H9 (cell line): ENCODE results near the gene RBM45. TPM values are rescaled to one million over a fixed set of nuclear protein-coding genes. Genes with fewer than 3 reads are reported as not detected.
"Not testable (repeated sequence)": the region's sequence is repeated elsewhere in the genome, so short reads cannot be mapped to it uniquely, and the experiment has no call there.

ENCODE experiments used
- DNase-seq: peaks from one replicate; pipeline ENCODE4 v3.0.0-alpha.2; 2017
- H2AFZ ChIP-seq: one replicate; pipeline ENCODE4 v1.6.1; 2013; ENCODE audit warnings: mild to moderate bottlenecking, low read length, control low read depth, moderate library complexity
- H2AK5ac ChIP-seq: 2 replicates; pipeline ENCODE4 v1.6.1; 2013; ENCODE audit warnings: low read length, control low read depth, mixed read lengths; ENCODE audit not compliant: insufficient read length
- H2BK120ac ChIP-seq: one replicate; pipeline ENCODE4 v1.6.1; 2013; ENCODE audit warnings: low read depth, mild to moderate bottlenecking, low read length, control low read depth, inconsistent platforms; ENCODE audit not compliant: poor library complexity, severe bottlenecking
- H2BK12ac ChIP-seq: 2 replicates; pipeline ENCODE4 v1.6.1; 2013; ENCODE audit warnings: low read length, control low read depth, mixed read lengths, low read depth; ENCODE audit not compliant: insufficient read length
- H2BK15ac ChIP-seq: 2 replicates; pipeline ENCODE4 v1.6.1; 2013; ENCODE audit warnings: low read depth, low read length, control low read depth
- H2BK20ac ChIP-seq: one replicate; pipeline ENCODE4 v1.6.1; 2013; ENCODE audit warnings: low read depth, mild to moderate bottlenecking, low read length, control low read depth, inconsistent platforms; ENCODE audit not compliant: poor library complexity, severe bottlenecking
- H2BK5ac ChIP-seq: 2 replicates; pipeline ENCODE4 v1.6.1; 2013; ENCODE audit warnings: low read length, control low read depth, mixed read lengths; ENCODE audit not compliant: insufficient read length
- H3K14ac ChIP-seq: 2 replicates; pipeline ENCODE4 v1.6.1; 2013; ENCODE audit warnings: low read length, control low read depth; ENCODE audit not compliant: insufficient read depth
- H3K18ac ChIP-seq: 2 replicates; pipeline ENCODE4 v1.6.1; 2013; ENCODE audit warnings: low read depth, mild to moderate bottlenecking, mixed read lengths, low read length, control low read depth; ENCODE audit not compliant: insufficient read length
- H3K23ac ChIP-seq: 2 replicates; pipeline ENCODE4 v1.6.1; 2013; ENCODE audit warnings: low read length, control low read depth, mixed read lengths, low read depth; ENCODE audit not compliant: insufficient read length
- H3K23me2 ChIP-seq: 2 replicates; pipeline ENCODE4 v1.6.1; 2013; ENCODE audit warnings: low read depth, mild to moderate bottlenecking, mixed read lengths, low read length, control low read depth; ENCODE audit not compliant: insufficient read length, poor library complexity, severe bottlenecking
- H3K27ac ChIP-seq: 2 replicates; pipeline ENCODE4 v1.5.1; 2013; ENCODE audit warnings: low read length, control low read depth, mixed read lengths, low read depth; ENCODE audit not compliant: insufficient read length
- H3K27me3 ChIP-seq: 2 replicates; pipeline ENCODE4 v1.6.1; 2013; ENCODE audit warnings: low read length, control low read depth, inconsistent platforms; ENCODE audit not compliant: insufficient read depth
- H3K4ac ChIP-seq: 2 replicates; pipeline ENCODE4 v1.6.1; 2013; ENCODE audit warnings: low read depth, mild to moderate bottlenecking, control low read depth, inconsistent platforms, low read length, moderate library complexity
- H3K4me1 ChIP-seq: 2 replicates; pipeline ENCODE4 v1.6.1; 2013; ENCODE audit warnings: low read length, control low read depth, inconsistent platforms; ENCODE audit not compliant: insufficient read depth
- H3K4me2 ChIP-seq: 2 replicates; pipeline ENCODE4 v1.6.1; 2013; ENCODE audit warnings: low read length, control low read depth, mixed read lengths; ENCODE audit not compliant: insufficient read length, insufficient read depth
- H3K56ac ChIP-seq: 2 replicates; pipeline ENCODE4 v1.6.1; 2013; ENCODE audit warnings: low read depth, mild to moderate bottlenecking, mixed read lengths, low read length, control low read depth; ENCODE audit not compliant: insufficient read length
- H3K79me1 ChIP-seq: 2 replicates; pipeline ENCODE4 v1.6.1; 2013; ENCODE audit warnings: low read depth, mild to moderate bottlenecking, moderate library complexity, low read length, control low read depth, inconsistent platforms; ENCODE audit not compliant: insufficient read depth, poor library complexity, severe bottlenecking
- H3K79me2 ChIP-seq: 2 replicates; pipeline ENCODE4 v1.6.1; 2013; ENCODE audit warnings: low read length, control low read depth, inconsistent platforms; ENCODE audit not compliant: insufficient read depth
- H3K9ac ChIP-seq: 2 replicates; pipeline ENCODE4 v1.6.1; 2013; ENCODE audit warnings: low read length, control low read depth, mixed read lengths; ENCODE audit not compliant: insufficient read length; ENCODE audit errors: extremely low read depth
- H3K9me3 ChIP-seq: one replicate; pipeline ENCODE4 v1.6.1; 2013; ENCODE audit warnings: low read depth, low read length, inconsistent platforms; ENCODE audit not compliant: control insufficient read depth
- H3T11ph ChIP-seq: one replicate; pipeline ENCODE4 v1.6.1; 2013; ENCODE audit warnings: mild to moderate bottlenecking, low read length, control low read depth, inconsistent platforms
- H4K20me1 ChIP-seq: one replicate; pipeline ENCODE4 v1.6.1; 2013; ENCODE audit not compliant: control insufficient read depth, insufficient read length, insufficient read depth
- H4K5ac ChIP-seq: 2 replicates; pipeline ENCODE4 v1.6.1; 2013; ENCODE audit warnings: low read depth, mild to moderate bottlenecking, mixed read lengths, low read length, control low read depth; ENCODE audit not compliant: insufficient read length
- H4K8ac ChIP-seq: replicated peaks from 2 replicates; pipeline ENCODE4 v1.6.1; 2013; ENCODE audit warnings: low read length, control low read depth, mixed read lengths, low read depth; ENCODE audit not compliant: insufficient read length
- H4K91ac ChIP-seq: 2 replicates; pipeline ENCODE4 v1.6.1; 2013; ENCODE audit warnings: low read depth, mild to moderate bottlenecking, moderate library complexity, mixed read lengths, low read length, control low read depth; ENCODE audit not compliant: insufficient read length
- H3K27ac Mint-ChIP-seq, 3 experiments: 2 replicates in 2 of 3; 3 replicates in 1 of 3; pipeline ENCODE4 v1.8.0; 2020 to 2021; ENCODE audit warnings: mixed read lengths in 3 of 3, mild to moderate bottlenecking in 1 of 3, moderate library complexity in 1 of 3
- H3K27me3 Mint-ChIP-seq: 2 replicates; pipeline ENCODE4 v1.8.0; 2021; ENCODE audit warnings: low read depth, mild to moderate bottlenecking, moderate library complexity, mixed read lengths
- H3K36me3 Mint-ChIP-seq, 3 experiments: 2 replicates in 2 of 3; 3 replicates in 1 of 3; pipeline ENCODE4 v1.8.0; 2020 to 2021; ENCODE audit warnings: low read depth in 3 of 3, mixed read lengths in 3 of 3; ENCODE audit not compliant: insufficient read depth in 1 of 3
- H3K4me1 Mint-ChIP-seq, 2 experiments: 2 replicates each; pipeline ENCODE4 v1.8.0; 2020; ENCODE audit warnings: mixed read lengths in 2 of 2
- H3K4me3 Mint-ChIP-seq, 2 experiments: 2 replicates in 1 of 2; 3 replicates in 1 of 2; pipeline ENCODE4 v1.8.0; 2020 to 2021; ENCODE audit warnings: mild to moderate bottlenecking in 2 of 2, mixed read lengths in 2 of 2, moderate library complexity in 1 of 2
- H3K9me3 Mint-ChIP-seq, 2 experiments: 2 replicates in 1 of 2; 3 replicates in 1 of 2; pipeline ENCODE4 v1.8.0; 2020; ENCODE audit warnings: mild to moderate bottlenecking in 2 of 2, mixed read lengths in 2 of 2, moderate library complexity in 1 of 2
- CTCF ChIP-seq: fragments of 200-600 bp; sonication (generic); conservative IDR thresholded peaks from 3 replicates; pipeline ENCODE4 v1.8.0; 2021; ENCODE audit warnings: antibody characterized with exemption, mild to moderate bottlenecking
- WGBS: extraction: QIAGEN DNeasy Blood & Tissue Kit; methylation state at CpG from one replicate; pipeline ENCODE4 v1.1.7; 2013; ENCODE audit warnings: missing lambda C conversion rate, low lambda C conversion rate, mixed read lengths; ENCODE audit not compliant: insufficient read length; ENCODE audit errors: extremely low coverage; 5-methylcytosine and 5-hydroxymethylcytosine counted together
- total RNA-seq: library from RNA; stranded (reverse); gene quantifications from 2 replicates; pipeline ENCODE4 v1.2.1, GENCODE V29; 2021

Gene RBM45
- total RNA-seq, 1 experiment from 2014 or later, result 13.9 TPM

GRCh38 chr2:178152977-178153376 lies 40.7 kb downstream of the RBM45 start:
- Histone ChIP-seq H3K56ac (no peak overlapping the region), H3K9me3 (no peaks in the 10 kb centered on the region), H3K79me2 (no peaks in the 10 kb centered on the region), H4K20me1 (no peaks in the 10 kb centered on the region), H4K91ac (no peak overlapping the region), H3K4me1 (no peaks in the 10 kb centered on the region), H3K14ac (no peak overlapping the region), H3K27ac (no peak overlapping the region), H3K27me3 (no peaks in the 10 kb centered on the region), H3K79me1 (no peaks in the 10 kb centered on the region), H3K18ac (no peak overlapping the region), H2AFZ (no peak overlapping the region), H2BK5ac (no peak overlapping the region), H3T11ph (no peak overlapping the region), H2BK20ac (no peak overlapping the region), H2AK5ac (no peak overlapping the region), H2BK15ac (no peak overlapping the region), H4K5ac (no peak overlapping the region), H3K4me2 (no peak overlapping the region), H3K23ac (no peak overlapping the region), H2BK120ac (no peak overlapping the region), H3K9ac (no peak overlapping the region), H3K23me2 (no peaks in the 10 kb centered on the region), H2BK12ac (no peak overlapping the region), H4K8ac (no peak overlapping the region), H3K4ac (no peak overlapping the region)
- no peak for TF ChIP-seq CTCF
- WGBS, result no CpG with 5 or more reads among the region's 1 CpG
- Mint-ChIP-seq H3K4me1 (no peaks in the 10 kb centered on the region), H3K27me3 (no peaks in the 10 kb centered on the region; the same call in 1 of the 2 replicates), H3K9me3 (peaks cover 12 to 13% of the 10 kb centered on the region in 2 experiments; a peak in 2 of 5 replicates), H3K27ac (no peak overlapping the region), H3K4me3 (no peak overlapping the region), H3K36me3 (peaks cover 8 to 13% (median 10%) of the 10 kb centered on the region in 3 experiments; a peak in 5 of 7 replicates)
- no peak for DNase-seq

- not testable (repeated sequence) for H2AFZ ChIP-seq, H3T11ph ChIP-seq, H3K23me2 ChIP-seq, DNase-seq, H3K18ac ChIP-seq, H4K91ac ChIP-seq, H3K9ac ChIP-seq, H4K20me1 ChIP-seq, H3K4me1 ChIP-seq, H3K4me1 Mint-ChIP-seq, H3K27ac ChIP-seq, H3K27ac Mint-ChIP-seq, H2AK5ac ChIP-seq, H3K56ac ChIP-seq, H4K5ac ChIP-seq, H3K23ac ChIP-seq, H3K79me2 ChIP-seq, H2BK20ac ChIP-seq, H2BK120ac ChIP-seq, H3K4me2 ChIP-seq, H3K14ac ChIP-seq, H3K27me3 Mint-ChIP-seq, H3K79me1 ChIP-seq, H2BK12ac ChIP-seq, H2BK5ac ChIP-seq, H3K27me3 ChIP-seq, H3K9me3 ChIP-seq, H3K4ac ChIP-seq, H4K8ac ChIP-seq, H3K4me3 Mint-ChIP-seq, H2BK15ac ChIP-seq
- Mint-ChIP-seq H3K36me3 (peaks cover 8 to 13% (median 10%) of the 10 kb centered on the region in 3 experiments; a peak in 5 of 7 replicates), H3K9me3 (peaks cover 12 to 13% of the 10 kb centered on the region in 2 experiments; a peak in 2 of 5 replicates)
- no CpG with 5 or more reads among the region's 1 CpG for WGBS
These were observed 41.6 kb downstream of the RBM45 start for GRCh38 chr2:178153878-178154277.
